Neural progenitor cell (in vitro differentiated cells): ENCODE data around the gene ESRRB. TPM values are rescaled to one million over a fixed set of nuclear protein-coding genes. Genes with fewer than 3 reads are reported as not detected.

Source experiments
- DNase-seq: peaks from one replicate; pipeline ENCODE4 v3.0.0-alpha.2; 2016; ENCODE audit warnings: low spot score
- H2AFZ ChIP-seq: fragments of 200-600 bp; sonication (generic); replicated peaks from 2 replicates; pipeline ENCODE4 v1.6.1; 2016; ENCODE audit warnings: antibody characterized with exemption
- H3F3A ChIP-seq: fragments of 200-600 bp; sonication (generic); 2 replicates; pipeline ENCODE4 v1.6.1; 2016; ENCODE audit warnings: antibody characterized with exemption, low read depth
- H3K27ac ChIP-seq: fragments of 200-600 bp; sonication (generic); 2 replicates; pipeline ENCODE4 v1.5.1; 2016; ENCODE audit warnings: mild to moderate bottlenecking
- H3K27me3 ChIP-seq: fragments of 200-600 bp; sonication (generic); 2 replicates; pipeline ENCODE4 v1.6.1; 2016; ENCODE audit warnings: mild to moderate bottlenecking, moderate library complexity
- H3K36me3 ChIP-seq: fragments of 200-600 bp; sonication (generic); 2 replicates; pipeline ENCODE4 v1.5.1; 2016
- H3K4me1 ChIP-seq: fragments of 200-600 bp; sonication (generic); 2 replicates; pipeline ENCODE4 v1.6.1; 2016; ENCODE audit warnings: mixed run types
- H3K4me2 ChIP-seq: fragments of 200-600 bp; sonication (generic); 2 replicates; pipeline ENCODE4 v1.6.1; 2016
- H3K4me3 ChIP-seq: fragments of 200-600 bp; sonication (generic); 2 replicates; pipeline ENCODE4 v1.5.1; 2016
- H3K79me2 ChIP-seq: fragments of 200-600 bp; sonication (generic); 2 replicates; pipeline ENCODE4 v1.6.1; 2016; ENCODE audit warnings: low read depth
- H3K9ac ChIP-seq: fragments of 200-600 bp; sonication (generic); 2 replicates; pipeline ENCODE4 v1.6.1; 2016
- H3K9me3 ChIP-seq: fragments of 200-600 bp; sonication (generic); 2 replicates; pipeline ENCODE4 v1.5.1; 2016; ENCODE audit warnings: low read depth
- H4K20me1 ChIP-seq: fragments of 200-600 bp; sonication (generic); 2 replicates; pipeline ENCODE4 v1.6.1; 2016; ENCODE audit warnings: low read depth
- H3K27ac Mint-ChIP-seq: 3 replicates; pipeline ENCODE4 v1.8.0; 2021; ENCODE audit warnings: mixed read lengths
- H3K27me3 Mint-ChIP-seq: 2 replicates; pipeline ENCODE4 v1.8.0; 2022; ENCODE audit warnings: low read depth, mild to moderate bottlenecking, inconsistent platforms, moderate library complexity, mixed read lengths; ENCODE audit not compliant: insufficient read depth
- H3K36me3 Mint-ChIP-seq: 3 replicates; pipeline ENCODE4 v1.8.0; 2021; ENCODE audit warnings: mixed read lengths
- H3K4me1 Mint-ChIP-seq: 3 replicates; pipeline ENCODE4 v1.8.0; 2021; ENCODE audit warnings: mixed read lengths
- H3K4me3 Mint-ChIP-seq: 3 replicates; pipeline ENCODE4 v1.8.0; 2021; ENCODE audit warnings: mild to moderate bottlenecking, moderate library complexity, mixed read lengths
- H3K9me3 Mint-ChIP-seq: 3 replicates; pipeline ENCODE4 v1.8.0; 2020; ENCODE audit warnings: mixed read lengths
- CTCF ChIP-seq: fragments of 200-600 bp; sonication (generic); IDR thresholded peaks from 2 replicates; pipeline ENCODE4 v1.5.1; 2017; ENCODE audit warnings: antibody characterized with exemption, mild to moderate bottlenecking
- EZH2 ChIP-seq: fragments of 200-600 bp; sonication (generic); IDR thresholded peaks from 2 replicates; pipeline ENCODE4 v1.6.1; 2017; ENCODE audit warnings: antibody characterized with exemption, mild to moderate bottlenecking, moderate library complexity
- EZH2phosphoT487 ChIP-seq: fragments of 200-600 bp; sonication (generic); IDR thresholded peaks from 2 replicates; pipeline ENCODE4 v1.6.1; 2017; ENCODE audit warnings: antibody characterized with exemption
- total RNA-seq: library from RNA; depleted of rRNA; stranded (reverse); fragments of >200 nt; gene quantifications from 2 replicates; pipeline ENCODE4 v1.2.3, GENCODE V29; 2015; ENCODE audit warnings: low replicate concordance

ESRRB gene
- total RNA-seq, 1 donor from 2014 or later = 1.3 TPM

GRCh38 chr14:76382495-76382832 is 6.5 kb downstream of the ESRRB start:
- Histone ChIP-seq H3K4me2 (no peak overlapping the region), H3K27ac (no peak overlapping the region), H3K79me2 (no peaks in the 10 kb centered on the region), H3F3A (no peaks in the 10 kb centered on the region), H3K9me3 (no peaks in the 10 kb centered on the region), H3K4me1 (peaks cover 3% of the 10 kb centered on the region), H3K9ac (no peak overlapping the region), H3K27me3 (peaks cover 90% of the 10 kb centered on the region), H4K20me1 (peaks cover 7% of the 10 kb centered on the region), H3K4me3 (no peak overlapping the region), H2AFZ (no peak overlapping the region), H3K36me3 (no peaks in the 10 kb centered on the region)
- Mint-ChIP-seq H3K27me3 (peaks cover 30% of the 10 kb centered on the region), H3K4me3 (no peak overlapping the region), H3K36me3 (no peaks in the 10 kb centered on the region), H3K9me3 (no peaks in the 10 kb centered on the region), H3K4me1 (peaks cover 15% of the 10 kb centered on the region), H3K27ac (no peak overlapping the region)
- TF ChIP-seq EZH2phosphoT487 (no peak), EZH2 (no peak), CTCF (no peak)
- DNase-seq = no peak

GRCh38 chr14:76385435-76385834 is 9.5 kb downstream of the ESRRB start:
- Mint-ChIP-seq H3K27ac (no peak overlapping the region), H3K9me3 (no peaks in the 10 kb centered on the region), H3K4me3 (no peak overlapping the region), H3K4me1 (peaks cover 16% of the 10 kb centered on the region), H3K27me3 (peaks cover 6% of the 10 kb centered on the region), H3K36me3 (no peaks in the 10 kb centered on the region)
- H2AFZ ChIP-seq = no peak overlapping the region
- TF ChIP-seq EZH2phosphoT487 = no peak
- TF ChIP-seq CTCF = no peak
- no peak for TF ChIP-seq EZH2
- H3K27ac ChIP-seq = no peak overlapping the region
- H3K36me3 ChIP-seq = no peaks in the 10 kb centered on the region
- no peaks in the 10 kb centered on the region for H4K20me1 ChIP-seq
- no peak for DNase-seq
- no peaks in the 10 kb centered on the region for H3F3A ChIP-seq
- no peaks in the 10 kb centered on the region for H3K79me2 ChIP-seq
- H3K27me3 ChIP-seq = peaks cover 61% of the 10 kb centered on the region
- no peaks in the 10 kb centered on the region for H3K9me3 ChIP-seq
- H3K9ac ChIP-seq = no peak overlapping the region
- H3K4me1 ChIP-seq = no peaks in the 10 kb centered on the region
- no peak overlapping the region for H3K4me3 ChIP-seq
- H3K4me2 ChIP-seq = no peak overlapping the region

- H3K4me3 ChIP-seq = no peak overlapping the region
- peaks cover 3% of the 10 kb centered on the region for H3K27me3 Mint-ChIP-seq
- H3K27ac Mint-ChIP-seq = peak overlapping the region; percentile 2
- peaks cover 7% of the 10 kb centered on the region for H3K4me1 ChIP-seq
- no peaks in the 10 kb centered on the region for H3K9me3 Mint-ChIP-seq
- no peak overlapping the region for H3K27ac ChIP-seq
- H3K9ac ChIP-seq = no peak overlapping the region
- H3K36me3 ChIP-seq = no peaks in the 10 kb centered on the region
- no peaks in the 10 kb centered on the region for H3K36me3 Mint-ChIP-seq
- peak overlapping the region; percentile 10 for H3K4me3 Mint-ChIP-seq
- H4K20me1 ChIP-seq = no peaks in the 10 kb centered on the region
- TF ChIP-seq EZH2 (no peak), CTCF (peak; percentile 98)
- peaks cover 43% of the 10 kb centered on the region for H3K27me3 ChIP-seq
- H3F3A ChIP-seq = no peaks in the 10 kb centered on the region
- DNase-seq = peak; percentile 88
- H3K9me3 ChIP-seq = no peaks in the 10 kb centered on the region
- H3K4me1 Mint-ChIP-seq = peaks cover 20% of the 10 kb centered on the region
- no peaks in the 10 kb centered on the region for H3K79me2 ChIP-seq
- no peak overlapping the region for H3K4me2 ChIP-seq
- H2AFZ ChIP-seq = peak overlapping the region; percentile 80
Measured at GRCh38 chr14:76386944-76387782, 11.2 kb downstream of the ESRRB start.
